ENCODE measurements around the gene PLCE1.
"Not testable (repeated sequence)": the region's sequence is repeated elsewhere in the genome, so short reads cannot be mapped to it uniquely, and the experiment has no call there.

- not testable (repeated sequence) for TF ChIP-seq EZH2 (optimal IDR thresholded peaks at IDR 0.05; ENCODE audit: low read depth, low read length); CTCF (IDR thresholded peaks at IDR 0.05; ENCODE audit: low read length)
These were observed 23.2 kb upstream of the PLCE1 start for GRCh38 chr10:93970433-93971010.

Data from MM.1S (cell line).